Hepatocyte (in vitro differentiated cells): ENCODE data around the gene MTFR1L. TPM values are rescaled to one million over a fixed set of nuclear protein-coding genes. Genes with fewer than 3 reads are reported as not detected.

ENCODE experiments used
- DNase-seq: peaks from one replicate; pipeline ENCODE4 v3.0.0-alpha.2; 2016; ENCODE audit warnings: low spot score
- H2AFZ ChIP-seq: fragments of 200-600 bp; sonication (generic); 2 replicates; pipeline ENCODE4 v1.6.0; 2016; ENCODE audit warnings: antibody characterized with exemption, mild to moderate bottlenecking
- H3K27ac ChIP-seq: fragments of 200-600 bp; sonication (generic); 2 replicates; pipeline ENCODE4 v1.5.1; 2016; ENCODE audit warnings: mild to moderate bottlenecking
- H3K27me3 ChIP-seq: fragments of 200-600 bp; sonication (generic); 2 replicates; pipeline ENCODE4 v1.6.1; 2016
- H3K36me3 ChIP-seq: fragments of 200-600 bp; sonication (generic); replicated peaks from 2 replicates; pipeline ENCODE4 v1.5.1; 2016; ENCODE audit warnings: low read depth; ENCODE audit not compliant: insufficient read depth
- H3K4me1 ChIP-seq: fragments of 200-600 bp; sonication (generic); 2 replicates; pipeline ENCODE4 v1.5.1; 2016; ENCODE audit warnings: mild to moderate bottlenecking, moderate library complexity; ENCODE audit not compliant: insufficient read depth
- H3K4me2 ChIP-seq: fragments of 200-600 bp; sonication (generic); 2 replicates; pipeline ENCODE4 v1.6.0; 2016
- H3K4me3 ChIP-seq: fragments of 200-600 bp; sonication (generic); 2 replicates; pipeline ENCODE4 v1.5.1; 2016; ENCODE audit warnings: mild to moderate bottlenecking
- H3K79me2 ChIP-seq: fragments of 200-600 bp; sonication (generic); 2 replicates; pipeline ENCODE4 v1.6.0; 2017; ENCODE audit warnings: mild to moderate bottlenecking
- H3K9me2 ChIP-seq: fragments of 200-600 bp; sonication (generic); replicated peaks from 2 replicates; pipeline ENCODE4 v1.6.0; 2017; ENCODE audit warnings: mild to moderate bottlenecking; ENCODE audit not compliant: insufficient read depth
- H3K9me3 ChIP-seq: fragments of 200-600 bp; sonication (generic); 2 replicates; pipeline ENCODE4 v1.5.1; 2016; ENCODE audit warnings: low read depth, mild to moderate bottlenecking
- H4K20me1 ChIP-seq: fragments of 200-600 bp; sonication (generic); 2 replicates; pipeline ENCODE4 v1.6.0; 2016; ENCODE audit warnings: mild to moderate bottlenecking; ENCODE audit not compliant: insufficient read depth, poor library complexity, severe bottlenecking
- EZH2 ChIP-seq: fragments of 200-600 bp; sonication (generic); IDR thresholded peaks from 2 replicates; pipeline ENCODE4 v1.6.1; 2016; ENCODE audit warnings: antibody characterized with exemption, mild to moderate bottlenecking, borderline replicate concordance
- EZH2phosphoT487 ChIP-seq: fragments of 200-600 bp; sonication (generic); IDR thresholded peaks from one replicate; pipeline ENCODE4 v1.6.1; 2018; ENCODE audit warnings: antibody characterized with exemption, mild to moderate bottlenecking, low read depth, moderate library complexity; ENCODE audit not compliant: unreplicated experiment, severe bottlenecking
- WGBS: methylation state at CpG from one replicate; pipeline ENCODE4 v1.1.6; 2016; ENCODE audit warnings: low lambda C conversion rate; ENCODE audit errors: missing lambda C conversion rate; 5-methylcytosine and 5-hydroxymethylcytosine counted together
- polyA plus RNA-seq: library from polyadenylated mRNA; unstranded; fragments of >200 nt; fragmentation: Nextera tagmentation; extraction: Ambion mirVana; gene quantifications from 2 replicates; pipeline ENCODE4 v1.2.1, GENCODE V29; 2016
- total RNA-seq: library from RNA; depleted of rRNA; stranded (reverse); fragments of >200 nt; gene quantifications from 2 replicates; pipeline ENCODE4 v1.2.3, GENCODE V29; 2014
- TF ChIP-seq, protein P1 (sequence below): fragments of 200-600 bp; sonication (generic); IDR thresholded peaks from 2 replicates; pipeline ENCODE4 v1.5.1; 2016; ENCODE audit warnings: antibody characterized with exemption, mild to moderate bottlenecking; ENCODE audit not compliant: poor library complexity

MTFR1L gene
- total and polyA plus RNA-seq, 2 experiments from 2014 or later = 62.6 to 103 TPM

DNA sequence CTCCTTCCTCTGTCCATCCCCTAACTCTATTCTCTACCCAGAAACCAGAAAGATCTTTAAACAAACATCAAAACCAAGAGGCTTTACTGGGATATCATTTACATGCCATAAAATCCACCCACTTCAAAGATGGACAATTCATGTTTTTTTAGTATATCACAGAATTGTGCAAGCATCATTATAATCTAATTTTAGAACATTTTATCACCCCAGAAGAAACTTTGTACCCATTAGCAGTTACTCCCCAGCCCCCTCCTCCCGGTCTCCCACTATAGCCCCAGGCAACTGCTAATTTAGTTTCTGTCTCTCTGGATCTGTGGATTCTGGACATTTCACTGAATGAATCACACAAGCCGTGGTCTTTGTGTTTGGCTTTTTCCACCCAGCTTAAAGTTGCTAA, 24.5 kb upstream of the MTFR1L start:
- peak; percentile 55 for DNase-seq
- WGBS = 29% methylated on average over 2 of the region's 2 CpGs
- TF ChIP-seq EZH2 (no peak), EZH2phosphoT487 (no peak)
- TF ChIP-seq, protein P1, sequence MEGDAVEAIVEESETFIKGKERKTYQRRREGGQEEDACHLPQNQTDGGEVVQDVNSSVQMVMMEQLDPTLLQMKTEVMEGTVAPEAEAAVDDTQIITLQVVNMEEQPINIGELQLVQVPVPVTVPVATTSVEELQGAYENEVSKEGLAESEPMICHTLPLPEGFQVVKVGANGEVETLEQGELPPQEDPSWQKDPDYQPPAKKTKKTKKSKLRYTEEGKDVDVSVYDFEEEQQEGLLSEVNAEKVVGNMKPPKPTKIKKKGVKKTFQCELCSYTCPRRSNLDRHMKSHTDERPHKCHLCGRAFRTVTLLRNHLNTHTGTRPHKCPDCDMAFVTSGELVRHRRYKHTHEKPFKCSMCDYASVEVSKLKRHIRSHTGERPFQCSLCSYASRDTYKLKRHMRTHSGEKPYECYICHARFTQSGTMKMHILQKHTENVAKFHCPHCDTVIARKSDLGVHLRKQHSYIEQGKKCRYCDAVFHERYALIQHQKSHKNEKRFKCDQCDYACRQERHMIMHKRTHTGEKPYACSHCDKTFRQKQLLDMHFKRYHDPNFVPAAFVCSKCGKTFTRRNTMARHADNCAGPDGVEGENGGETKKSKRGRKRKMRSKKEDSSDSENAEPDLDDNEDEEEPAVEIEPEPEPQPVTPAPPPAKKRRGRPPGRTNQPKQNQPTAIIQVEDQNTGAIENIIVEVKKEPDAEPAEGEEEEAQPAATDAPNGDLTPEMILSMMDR = no peak
- no peaks in the 10 kb centered on the region for H3K27me3 ChIP-seq
- H3K79me2 ChIP-seq = no peaks in the 10 kb centered on the region
- peak overlapping the region; percentile 53 for H3K4me2 ChIP-seq
- H3K4me1 ChIP-seq = peaks cover 18% of the 10 kb centered on the region
- no peak overlapping the region for H3K4me3 ChIP-seq
- H3K36me3 ChIP-seq = no peaks in the 10 kb centered on the region
- peak overlapping the region; percentile 89 for H3K27ac ChIP-seq
- no peak overlapping the region for H2AFZ ChIP-seq
- no peaks in the 10 kb centered on the region for H4K20me1 ChIP-seq
- no peaks in the 10 kb centered on the region for H3K9me2 ChIP-seq
- no peaks in the 10 kb centered on the region for H3K9me3 ChIP-seq

DNA sequence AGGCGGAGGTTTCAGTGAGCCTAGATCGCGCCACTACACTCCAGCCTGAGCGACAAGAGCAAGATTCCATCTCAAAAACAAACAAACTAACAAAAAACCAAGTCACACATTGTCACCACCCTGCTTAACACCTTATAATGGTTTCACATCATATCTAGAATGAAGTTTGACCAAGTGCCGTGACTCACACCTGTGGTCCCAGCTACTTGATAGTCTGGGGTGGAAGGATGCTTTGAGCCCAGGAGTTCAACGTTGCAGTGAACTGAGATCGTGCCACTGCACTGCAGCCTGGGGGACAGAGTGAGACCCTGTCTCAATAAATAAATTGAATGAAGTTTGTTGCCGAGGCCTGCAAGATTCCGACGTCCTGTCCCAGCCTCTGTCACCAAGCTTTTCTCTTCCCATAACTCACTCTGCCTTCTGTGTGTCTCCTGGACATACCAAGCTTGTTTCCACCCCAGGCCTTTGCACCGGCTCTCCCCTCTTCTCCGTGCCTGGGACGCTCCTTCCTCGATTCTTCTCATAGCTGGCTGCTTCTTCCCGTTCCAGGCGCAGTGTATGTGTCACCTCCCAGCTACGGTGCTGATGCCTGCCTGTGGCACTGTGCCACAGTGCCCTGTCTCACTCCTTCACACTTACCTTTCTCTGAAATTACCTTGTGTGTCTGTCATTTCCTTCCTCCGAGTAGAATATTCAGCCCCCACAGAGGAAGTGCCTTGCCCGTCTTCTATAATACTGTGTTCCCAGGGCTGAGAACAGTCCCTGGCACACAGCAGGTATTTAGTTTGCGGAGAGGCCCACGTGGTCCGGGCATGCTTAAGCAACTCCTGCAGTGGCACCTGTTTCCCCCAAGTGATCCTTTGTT, 23.6 kb upstream of the MTFR1L start:
- no peak for DNase-seq
- Histone ChIP-seq H3K27me3 (no peaks in the 10 kb centered on the region), H4K20me1 (no peaks in the 10 kb centered on the region), H3K4me2 (peak overlapping the region; percentile 53), H3K9me2 (no peaks in the 10 kb centered on the region), H3K36me3 (no peaks in the 10 kb centered on the region), H3K4me1 (peaks cover 25% of the 10 kb centered on the region), H2AFZ (no peak overlapping the region), H3K79me2 (peaks cover 8% of the 10 kb centered on the region), H3K27ac (peak overlapping the region; percentile 89), H3K9me3 (no peaks in the 10 kb centered on the region), H3K4me3 (no peak overlapping the region)
- TF ChIP-seq EZH2phosphoT487 = no peak
- TF ChIP-seq EZH2 = no peak
- TF ChIP-seq, protein P1 = no peak
- WGBS = 74% methylated on average over 22 of the region's 22 CpGs

DNA sequence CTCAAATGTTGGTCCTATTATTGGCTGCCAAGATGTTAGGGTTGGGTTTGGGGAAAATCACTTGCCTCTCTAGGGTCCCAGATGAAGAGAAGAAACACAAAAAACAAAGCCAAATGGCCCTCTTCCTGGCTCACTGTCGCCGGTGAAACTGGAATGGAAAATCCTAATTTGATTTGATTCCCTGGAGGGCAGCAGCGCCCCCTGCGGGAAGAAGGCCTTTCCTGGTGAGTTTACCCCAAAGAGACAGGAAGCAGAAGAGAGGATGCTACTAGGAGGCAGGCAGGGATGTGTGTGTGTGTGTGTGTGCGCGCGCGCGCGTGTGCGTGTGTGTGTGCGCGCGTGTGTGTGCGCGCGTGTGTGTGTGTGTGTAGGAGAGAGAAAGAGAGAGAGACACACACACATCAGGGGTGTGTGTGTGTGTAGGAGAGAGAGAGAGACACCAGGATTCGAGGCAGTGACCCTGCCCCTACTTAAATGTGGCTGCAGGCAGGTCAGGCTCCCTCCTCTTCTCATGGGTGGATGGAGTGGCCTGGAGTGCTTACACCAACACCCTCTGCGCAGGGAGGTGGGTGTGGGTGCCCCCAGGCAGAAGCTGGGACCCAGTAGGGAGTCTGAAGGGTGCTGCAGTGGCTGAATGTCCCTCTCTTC, 22.8 kb upstream of the MTFR1L start:
- H3K4me3 ChIP-seq = no peak overlapping the region
- H3K27ac ChIP-seq = peak overlapping the region; percentile 89
- no peaks in the 10 kb centered on the region for H3K36me3 ChIP-seq
- no peaks in the 10 kb centered on the region for H3K9me2 ChIP-seq
- H3K4me1 ChIP-seq = peaks cover 25% of the 10 kb centered on the region
- no peaks in the 10 kb centered on the region for H4K20me1 ChIP-seq
- no peak overlapping the region for H2AFZ ChIP-seq
- no peaks in the 10 kb centered on the region for H3K27me3 ChIP-seq
- peaks cover 16% of the 10 kb centered on the region for H3K79me2 ChIP-seq
- TF ChIP-seq EZH2phosphoT487 (no peak), EZH2 (no peak)
- TF ChIP-seq, protein P1 = peak; percentile 80
- no peaks in the 10 kb centered on the region for H3K9me3 ChIP-seq
- DNase-seq = peak; percentile 91
- 18% methylated on average over 18 of the region's 19 CpGs for WGBS
- H3K4me2 ChIP-seq = no peak overlapping the region
